SK-N-SH treated with all-trans-retinoic acid at 6 μM for 48 hours (cell line): ENCODE measurements around the gene FUT4.

Experiments used
- ATAC-seq: fragments of 200-7000 bp; cut with Tn5 transposase; 3 replicates; pipeline ENCODE4 v1.9.1; 2020; ENCODE audit warnings: mild to moderate bottlenecking, moderate library complexity
- ARNTL ChIP-seq: fragments of 450-650 bp; formaldehyde crosslinking; IDR thresholded peaks from 2 replicates; pipeline ENCODE4 v1.5.0; 2020; ENCODE audit warnings: low read depth, mild to moderate bottlenecking, moderate library complexity, borderline replicate concordance
- BACH2 ChIP-seq: fragments of 250-450 bp; sonication (Bioruptor Pico); IDR thresholded peaks from 2 replicates; pipeline ENCODE4 v1.9.0; 2021; ENCODE audit warnings: mild to moderate bottlenecking, borderline replicate concordance
- ESRRG ChIP-seq: fragments of 250-450 bp; sonication (Bioruptor Pico); IDR thresholded peaks from 2 replicates; pipeline ENCODE4 v1.6.1; 2021; ENCODE audit warnings: mild to moderate bottlenecking
- GLIS3 ChIP-seq: fragments of 250-450 bp; sonication (Bioruptor Pico); IDR thresholded peaks from 2 replicates; pipeline ENCODE4 v1.5.0; 2020; ENCODE audit warnings: mild to moderate bottlenecking, moderate library complexity
- ISL1 ChIP-seq: fragments of 250-450 bp; sonication (Bioruptor Pico); IDR thresholded peaks from 2 replicates; pipeline ENCODE4 v2.1.2; 2022; ENCODE audit warnings: mild to moderate bottlenecking, moderate library complexity
- OSR1 ChIP-seq: fragments of 250-450 bp; sonication (Bioruptor Pico); IDR thresholded peaks from 2 replicates; pipeline ENCODE4 v1.8.0; 2022; ENCODE audit warnings: moderate library complexity, mild to moderate bottlenecking, inconsistent platforms
- PPARA ChIP-seq: fragments of 250-450 bp; sonication (Bioruptor Pico); IDR thresholded peaks from 2 replicates; pipeline ENCODE4 v1.5.0; 2020; ENCODE audit warnings: mild to moderate bottlenecking, borderline replicate concordance
- RARB ChIP-seq: fragments of 250-450 bp; sonication (Bioruptor Pico); IDR thresholded peaks from 2 replicates; pipeline ENCODE4 v1.8.0; 2021; ENCODE audit warnings: mild to moderate bottlenecking, moderate library complexity
- SNAI2 ChIP-seq: fragments of 250-450 bp; sonication (Bioruptor Pico); IDR thresholded peaks from 2 replicates; pipeline ENCODE4 v1.5.0; 2020; ENCODE audit warnings: mild to moderate bottlenecking, moderate library complexity
- TCF4 ChIP-seq: fragments of 250-450 bp; sonication (Bioruptor Pico); IDR thresholded peaks from 2 replicates; pipeline ENCODE4 v1.8.0; 2021; ENCODE audit warnings: mild to moderate bottlenecking, moderate library complexity, borderline replicate concordance
- TOX ChIP-seq: fragments of 250-450 bp; sonication (Bioruptor Pico); IDR thresholded peaks from 2 replicates; pipeline ENCODE4 v1.8.0; 2021; ENCODE audit warnings: mild to moderate bottlenecking, moderate library complexity, borderline replicate concordance
- ZC3H10 ChIP-seq: fragments of 250-450 bp; sonication (Bioruptor Pico); IDR thresholded peaks from 2 replicates; pipeline ENCODE4 v1.5.1; 2021; ENCODE audit warnings: mild to moderate bottlenecking, moderate library complexity
- ZFP30 ChIP-seq: fragments of 450-650 bp; formaldehyde crosslinking; IDR thresholded peaks from 2 replicates; pipeline ENCODE4 v1.5.0; 2022; ENCODE audit warnings: mild to moderate bottlenecking, moderate library complexity
- ZNF565 ChIP-seq: fragments of 450-650 bp; formaldehyde crosslinking; conservative IDR thresholded peaks from 2 replicates; pipeline ENCODE4 v1.5.0; 2020; ENCODE audit warnings: low read depth, mild to moderate bottlenecking, moderate library complexity
- ZNF70 ChIP-seq: fragments of 450-650 bp; formaldehyde crosslinking; IDR thresholded peaks from 2 replicates; pipeline ENCODE4 v1.5.0; 2020; ENCODE audit warnings: mild to moderate bottlenecking, moderate library complexity
- ZNF8 ChIP-seq: fragments of 450-650 bp; formaldehyde crosslinking; IDR thresholded peaks from 2 replicates; pipeline ENCODE4 v1.5.0; 2020; ENCODE audit warnings: mild to moderate bottlenecking, moderate library complexity
- TF ChIP-seq, protein P1 (sequence below): fragments of 250-450 bp; sonication (Bioruptor Pico); IDR thresholded peaks from 2 replicates; pipeline ENCODE4 v1.8.0; 2020; ENCODE audit warnings: mild to moderate bottlenecking, moderate library complexity, borderline replicate concordance
- TF ChIP-seq, protein P2 (sequence below): fragments of 250-450 bp; sonication (Bioruptor Pico); IDR thresholded peaks from 2 replicates; pipeline ENCODE4 v1.5.0; 2020; ENCODE audit warnings: mild to moderate bottlenecking, moderate library complexity
- TF ChIP-seq, protein P3 (sequence below): fragments of 250-450 bp; sonication (Bioruptor Pico); IDR thresholded peaks from 2 replicates; pipeline ENCODE4 v1.8.0; 2021; ENCODE audit warnings: low read depth, mild to moderate bottlenecking, moderate library complexity, borderline replicate concordance
- TF ChIP-seq, protein P4 (sequence below): fragments of 250-450 bp; sonication (Bioruptor Pico); IDR thresholded peaks from 2 replicates; pipeline ENCODE4 v1.5.1; 2020; ENCODE audit warnings: low read depth, mild to moderate bottlenecking, moderate library complexity
- TF ChIP-seq, protein P5 (sequence below): fragments of 250-450 bp; sonication (Bioruptor Pico); IDR thresholded peaks from 2 replicates; pipeline ENCODE4 v1.5.1; 2021; ENCODE audit warnings: mild to moderate bottlenecking, moderate library complexity

FUT4 gene

DNA sequence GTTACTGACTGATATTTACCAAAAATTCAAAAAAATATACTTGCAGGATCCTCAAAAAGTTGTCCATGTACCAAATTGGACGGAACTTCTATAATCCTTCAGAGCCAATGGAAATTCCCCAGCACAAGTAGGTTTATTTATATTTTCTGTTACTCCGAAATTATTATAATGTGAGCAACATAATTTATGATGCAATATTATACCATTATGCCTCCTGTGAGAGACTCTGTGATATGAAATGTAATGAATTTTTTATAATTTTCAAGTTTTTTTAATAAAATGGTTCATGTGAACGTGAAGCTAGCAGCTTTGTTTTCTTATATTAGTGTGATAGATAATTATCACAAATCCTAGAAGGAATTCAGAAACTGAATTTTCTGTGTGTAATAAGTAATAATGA, 41.7 kb downstream of the FUT4 start (continued):
- TF ChIP-seq TOX (no peak), ARNTL (CRISPR knock-in tag) (no peak), OSR1 (CRISPR knock-in tag) (no peak), PPARA (CRISPR knock-in tag) (no peak), ZNF70 (CRISPR knock-in tag) (no peak), RARB (CRISPR knock-in tag) (no peak)
- TF ChIP-seq, protein P1, sequence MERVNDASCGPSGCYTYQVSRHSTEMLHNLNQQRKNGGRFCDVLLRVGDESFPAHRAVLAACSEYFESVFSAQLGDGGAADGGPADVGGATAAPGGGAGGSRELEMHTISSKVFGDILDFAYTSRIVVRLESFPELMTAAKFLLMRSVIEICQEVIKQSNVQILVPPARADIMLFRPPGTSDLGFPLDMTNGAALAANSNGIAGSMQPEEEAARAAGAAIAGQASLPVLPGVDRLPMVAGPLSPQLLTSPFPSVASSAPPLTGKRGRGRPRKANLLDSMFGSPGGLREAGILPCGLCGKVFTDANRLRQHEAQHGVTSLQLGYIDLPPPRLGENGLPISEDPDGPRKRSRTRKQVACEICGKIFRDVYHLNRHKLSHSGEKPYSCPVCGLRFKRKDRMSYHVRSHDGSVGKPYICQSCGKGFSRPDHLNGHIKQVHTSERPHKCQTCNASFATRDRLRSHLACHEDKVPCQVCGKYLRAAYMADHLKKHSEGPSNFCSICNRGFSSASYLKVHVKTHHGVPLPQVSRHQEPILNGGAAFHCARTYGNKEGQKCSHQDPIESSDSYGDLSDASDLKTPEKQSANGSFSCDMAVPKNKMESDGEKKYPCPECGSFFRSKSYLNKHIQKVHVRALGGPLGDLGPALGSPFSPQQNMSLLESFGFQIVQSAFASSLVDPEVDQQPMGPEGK (CRISPR knock-in tag), result no peak

DNA sequence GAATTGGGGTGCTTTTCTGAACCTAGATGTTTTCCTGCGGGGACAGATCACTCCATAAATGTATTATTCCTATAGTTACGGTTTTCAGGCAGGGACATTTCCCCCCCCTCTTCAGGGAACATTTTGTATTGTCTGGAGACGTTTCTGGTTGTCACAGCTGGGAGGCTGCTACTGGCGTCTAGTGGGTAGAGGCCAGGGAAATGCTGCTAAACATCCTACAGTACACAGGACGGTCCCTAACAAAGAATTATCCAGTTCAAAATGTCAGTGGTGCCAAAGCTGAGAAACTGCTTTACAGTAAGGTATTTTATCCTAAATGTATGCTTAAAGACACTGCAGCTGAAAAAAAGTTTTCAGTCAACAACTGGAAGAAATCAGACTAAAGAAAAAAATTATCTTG, 42.8 kb downstream of the FUT4 start:
- TF ChIP-seq ZNF8 (CRISPR knock-in tag), result no peak
- no peak for TF ChIP-seq RARB (CRISPR knock-in tag)
- TF ChIP-seq ZFP30 (CRISPR knock-in tag), result no peak
- TF ChIP-seq, all 23 proteins: peak for 0
- no peak for ATAC-seq

DNA sequence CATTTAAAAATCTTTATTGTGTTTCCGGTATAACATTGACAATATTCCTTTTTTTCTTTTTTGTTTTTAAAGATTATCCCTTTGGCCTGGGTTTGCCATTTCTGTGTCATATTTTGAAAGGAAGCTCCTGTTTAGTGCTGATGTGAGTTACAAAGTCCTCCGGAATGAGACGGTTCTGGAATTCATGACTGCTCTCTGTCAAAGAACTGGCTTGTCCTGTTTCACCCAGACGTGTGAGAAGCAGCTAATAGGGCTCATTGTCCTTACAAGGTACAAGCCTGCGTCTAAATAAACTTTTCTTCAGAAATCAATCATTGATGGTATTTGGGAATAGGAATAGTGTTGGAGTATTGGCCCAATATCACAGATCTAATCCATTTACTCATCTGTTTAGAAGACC, 43.3 kb downstream of the FUT4 start:
- ATAC-seq, result no peak
- no peak for TF ChIP-seq TOX
- TF ChIP-seq ESRRG, result no peak
- TF ChIP-seq SNAI2 (CRISPR knock-in tag), result no peak
- no peak for TF ChIP-seq ARNTL (CRISPR knock-in tag)
- no peak for TF ChIP-seq GLIS3
- no peak for TF ChIP-seq PPARA (CRISPR knock-in tag)
- no peak for TF ChIP-seq OSR1 (CRISPR knock-in tag)
- no peak for TF ChIP-seq ZNF565 (CRISPR knock-in tag)
- TF ChIP-seq, protein P2, sequence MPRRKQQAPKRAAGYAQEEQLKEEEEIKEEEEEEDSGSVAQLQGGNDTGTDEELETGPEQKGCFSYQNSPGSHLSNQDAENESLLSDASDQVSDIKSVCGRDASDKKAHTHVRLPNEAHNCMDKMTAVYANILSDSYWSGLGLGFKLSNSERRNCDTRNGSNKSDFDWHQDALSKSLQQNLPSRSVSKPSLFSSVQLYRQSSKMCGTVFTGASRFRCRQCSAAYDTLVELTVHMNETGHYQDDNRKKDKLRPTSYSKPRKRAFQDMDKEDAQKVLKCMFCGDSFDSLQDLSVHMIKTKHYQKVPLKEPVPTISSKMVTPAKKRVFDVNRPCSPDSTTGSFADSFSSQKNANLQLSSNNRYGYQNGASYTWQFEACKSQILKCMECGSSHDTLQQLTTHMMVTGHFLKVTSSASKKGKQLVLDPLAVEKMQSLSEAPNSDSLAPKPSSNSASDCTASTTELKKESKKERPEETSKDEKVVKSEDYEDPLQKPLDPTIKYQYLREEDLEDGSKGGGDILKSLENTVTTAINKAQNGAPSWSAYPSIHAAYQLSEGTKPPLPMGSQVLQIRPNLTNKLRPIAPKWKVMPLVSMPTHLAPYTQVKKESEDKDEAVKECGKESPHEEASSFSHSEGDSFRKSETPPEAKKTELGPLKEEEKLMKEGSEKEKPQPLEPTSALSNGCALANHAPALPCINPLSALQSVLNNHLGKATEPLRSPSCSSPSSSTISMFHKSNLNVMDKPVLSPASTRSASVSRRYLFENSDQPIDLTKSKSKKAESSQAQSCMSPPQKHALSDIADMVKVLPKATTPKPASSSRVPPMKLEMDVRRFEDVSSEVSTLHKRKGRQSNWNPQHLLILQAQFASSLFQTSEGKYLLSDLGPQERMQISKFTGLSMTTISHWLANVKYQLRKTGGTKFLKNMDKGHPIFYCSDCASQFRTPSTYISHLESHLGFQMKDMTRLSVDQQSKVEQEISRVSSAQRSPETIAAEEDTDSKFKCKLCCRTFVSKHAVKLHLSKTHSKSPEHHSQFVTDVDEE (CRISPR knock-in tag), result no peak
- TF ChIP-seq, protein P3, sequence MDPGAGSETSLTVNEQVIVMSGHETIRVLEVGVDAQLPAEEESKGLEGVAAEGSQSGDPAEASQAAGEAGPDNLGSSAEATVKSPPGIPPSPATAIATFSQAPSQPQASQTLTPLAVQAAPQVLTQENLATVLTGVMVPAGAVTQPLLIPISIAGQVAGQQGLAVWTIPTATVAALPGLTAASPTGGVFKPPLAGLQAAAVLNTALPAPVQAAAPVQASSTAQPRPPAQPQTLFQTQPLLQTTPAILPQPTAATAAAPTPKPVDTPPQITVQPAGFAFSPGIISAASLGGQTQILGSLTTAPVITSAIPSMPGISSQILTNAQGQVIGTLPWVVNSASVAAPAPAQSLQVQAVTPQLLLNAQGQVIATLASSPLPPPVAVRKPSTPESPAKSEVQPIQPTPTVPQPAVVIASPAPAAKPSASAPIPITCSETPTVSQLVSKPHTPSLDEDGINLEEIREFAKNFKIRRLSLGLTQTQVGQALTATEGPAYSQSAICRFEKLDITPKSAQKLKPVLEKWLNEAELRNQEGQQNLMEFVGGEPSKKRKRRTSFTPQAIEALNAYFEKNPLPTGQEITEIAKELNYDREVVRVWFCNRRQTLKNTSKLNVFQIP, result no peak
- no peak for TF ChIP-seq ZNF8 (CRISPR knock-in tag)
- no peak for TF ChIP-seq RARB (CRISPR knock-in tag)
- no peak for TF ChIP-seq TCF4 (CRISPR knock-in tag)

DNA sequence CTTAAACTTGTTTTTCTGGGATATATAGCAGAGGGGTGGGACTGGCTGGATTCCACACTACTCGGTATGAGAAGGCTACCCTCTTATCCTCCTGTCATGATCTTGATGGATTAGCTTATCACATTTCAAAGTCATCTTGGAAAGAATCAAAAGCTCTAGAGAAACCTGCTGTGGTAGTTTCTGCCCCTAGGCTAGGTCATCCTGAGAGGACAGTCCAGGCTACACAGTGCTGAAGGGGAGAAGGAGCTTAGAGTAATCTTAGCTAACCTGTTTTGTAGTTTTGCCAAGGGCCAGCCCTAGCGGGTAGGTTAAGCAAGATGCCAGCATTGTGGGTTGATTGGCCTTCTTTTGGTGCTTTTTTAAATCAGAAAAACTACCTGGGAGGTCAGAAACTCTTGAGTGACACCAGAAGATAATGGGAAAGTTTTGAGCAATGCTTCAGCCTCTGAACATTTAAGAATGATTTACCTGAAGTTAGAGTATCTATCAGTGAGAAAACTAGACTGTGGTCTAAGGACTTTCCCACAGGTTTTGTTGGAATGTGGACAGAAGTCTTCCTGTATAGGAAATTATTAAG, 44.7 kb downstream of the FUT4 start:
- peak; percentile 39; the same call in 1 of the 3 replicates for ATAC-seq
- TF ChIP-seq ZFP30 (CRISPR knock-in tag) (no peak), ZC3H10 (no peak), BACH2 (no peak), OSR1 (CRISPR knock-in tag) (no peak), ISL1 (CRISPR knock-in tag) (no peak), ZNF8 (CRISPR knock-in tag) (no peak), TOX (no peak), ZNF565 (CRISPR knock-in tag) (no peak), ESRRG (no peak)
- TF ChIP-seq, protein P4, sequence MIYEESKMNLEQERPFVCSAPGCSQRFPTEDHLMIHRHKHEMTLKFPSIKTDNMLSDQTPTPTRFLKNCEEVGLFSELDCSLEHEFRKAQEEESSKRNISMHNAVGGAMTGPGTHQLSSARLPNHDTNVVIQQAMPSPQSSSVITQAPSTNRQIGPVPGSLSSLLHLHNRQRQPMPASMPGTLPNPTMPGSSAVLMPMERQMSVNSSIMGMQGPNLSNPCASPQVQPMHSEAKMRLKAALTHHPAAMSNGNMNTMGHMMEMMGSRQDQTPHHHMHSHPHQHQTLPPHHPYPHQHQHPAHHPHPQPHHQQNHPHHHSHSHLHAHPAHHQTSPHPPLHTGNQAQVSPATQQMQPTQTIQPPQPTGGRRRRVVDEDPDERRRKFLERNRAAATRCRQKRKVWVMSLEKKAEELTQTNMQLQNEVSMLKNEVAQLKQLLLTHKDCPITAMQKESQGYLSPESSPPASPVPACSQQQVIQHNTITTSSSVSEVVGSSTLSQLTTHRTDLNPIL, result no peak
- TF ChIP-seq, protein P5, sequence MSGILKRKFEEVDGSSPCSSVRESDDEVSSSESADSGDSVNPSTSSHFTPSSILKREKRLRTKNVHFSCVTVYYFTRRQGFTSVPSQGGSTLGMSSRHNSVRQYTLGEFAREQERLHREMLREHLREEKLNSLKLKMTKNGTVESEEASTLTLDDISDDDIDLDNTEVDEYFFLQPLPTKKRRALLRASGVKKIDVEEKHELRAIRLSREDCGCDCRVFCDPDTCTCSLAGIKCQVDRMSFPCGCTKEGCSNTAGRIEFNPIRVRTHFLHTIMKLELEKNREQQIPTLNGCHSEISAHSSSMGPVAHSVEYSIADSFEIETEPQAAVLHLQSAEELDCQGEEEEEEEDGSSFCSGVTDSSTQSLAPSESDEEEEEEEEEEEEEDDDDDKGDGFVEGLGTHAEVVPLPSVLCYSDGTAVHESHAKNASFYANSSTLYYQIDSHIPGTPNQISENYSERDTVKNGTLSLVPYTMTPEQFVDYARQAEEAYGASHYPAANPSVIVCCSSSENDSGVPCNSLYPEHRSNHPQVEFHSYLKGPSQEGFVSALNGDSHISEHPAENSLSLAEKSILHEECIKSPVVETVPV (CRISPR knock-in tag), result no peak
